CD1c-positive myeloid dendritic cell (primary cell): Measurements from ENCODE around the gene BBS5.
"Not testable (repeated sequence)": the region's sequence is repeated elsewhere in the genome, so short reads cannot be mapped to it uniquely, and the experiment has no call there.

Source experiments
- DNase-seq: peaks from one replicate; pipeline ENCODE4 v3.0.0-alpha.2; 2016; ENCODE audit errors: extremely low spot score

Gene BBS5

DNA sequence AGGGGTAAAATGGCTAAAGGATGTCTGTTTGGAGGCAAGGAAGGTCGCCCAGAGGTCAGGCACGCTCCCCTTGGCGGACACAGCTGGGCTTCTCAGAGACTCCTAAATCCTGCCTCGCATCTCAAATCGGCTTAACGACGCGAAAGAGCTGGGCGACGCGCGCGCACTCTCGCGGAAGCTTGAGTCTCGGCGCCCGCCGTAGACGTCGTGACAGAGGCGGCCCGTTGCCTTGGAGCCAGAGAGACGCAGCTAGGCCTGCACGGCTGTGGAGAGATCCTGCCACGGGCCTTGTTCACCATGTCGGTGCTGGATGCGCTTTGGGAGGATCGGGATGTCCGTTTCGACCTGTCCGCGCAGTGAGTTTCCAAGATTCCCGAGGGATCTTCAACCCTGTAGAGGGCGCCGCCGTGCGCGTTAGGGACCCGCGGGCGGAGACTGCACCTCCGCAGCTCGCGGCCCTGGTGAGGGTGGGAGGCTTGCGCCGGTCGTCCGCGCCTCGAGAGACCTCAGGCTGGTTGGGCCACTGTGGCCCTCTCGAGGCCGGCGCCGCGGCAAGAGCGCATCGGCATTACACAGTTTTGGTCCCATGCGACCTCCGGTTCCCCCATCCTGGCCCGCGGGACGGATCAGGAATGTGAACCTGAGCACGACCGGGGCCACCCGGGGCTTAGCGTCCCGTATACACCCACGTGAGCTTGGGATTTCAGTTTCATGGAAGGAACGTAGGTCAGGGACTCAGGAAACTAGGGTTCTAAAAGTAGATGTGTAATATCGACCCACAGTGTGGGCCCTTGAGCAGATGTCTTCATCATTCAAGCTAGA is at the start of gene BBS5:
Gene BBS5, plus strand, starts transcription at position 238 of the 822 bp plus-strand sequence. Its CDS starts 60 bp downstream, at position 298.
- DNase-seq: peak; percentile 80

DNA sequence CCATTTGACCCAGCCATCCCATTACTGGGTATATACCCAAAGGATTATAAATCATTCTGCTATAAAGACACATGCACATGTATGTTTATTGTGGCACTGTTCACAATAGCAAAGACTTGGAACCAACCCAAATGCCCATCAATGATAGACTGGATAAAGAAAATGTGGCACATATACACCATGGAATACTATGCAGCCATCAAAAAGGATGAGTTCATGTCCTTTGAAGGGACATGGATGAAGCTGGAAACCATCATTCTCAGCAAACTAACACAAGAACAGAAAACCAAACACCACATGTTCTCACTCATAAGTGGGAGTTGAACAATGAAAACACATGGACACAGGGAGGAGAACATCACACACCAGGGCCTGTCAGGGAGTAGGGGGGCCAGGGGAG is 47.5 kb upstream of the BBS5 start:
- DNase-seq: not testable (repeated sequence)

DNA sequence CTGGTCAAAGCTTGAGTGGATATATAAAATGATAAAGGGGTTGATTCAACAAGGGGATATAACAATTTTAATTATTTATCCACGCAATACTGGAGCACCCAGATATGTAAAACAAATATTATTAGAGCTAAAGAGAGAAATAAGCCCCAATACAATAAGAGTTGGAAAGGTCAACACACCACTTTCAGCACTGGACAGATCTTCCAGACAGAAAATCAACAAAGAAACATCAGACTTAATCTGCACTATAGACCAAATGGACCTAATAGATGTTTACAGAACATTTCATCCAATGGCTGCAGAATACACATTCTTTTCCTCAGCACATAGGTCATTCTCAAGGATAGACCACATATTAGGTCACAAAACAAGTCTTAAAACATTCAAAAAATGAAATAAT is 45.1 kb upstream of the BBS5 start:
- DNase-seq: not testable (repeated sequence)

DNA sequence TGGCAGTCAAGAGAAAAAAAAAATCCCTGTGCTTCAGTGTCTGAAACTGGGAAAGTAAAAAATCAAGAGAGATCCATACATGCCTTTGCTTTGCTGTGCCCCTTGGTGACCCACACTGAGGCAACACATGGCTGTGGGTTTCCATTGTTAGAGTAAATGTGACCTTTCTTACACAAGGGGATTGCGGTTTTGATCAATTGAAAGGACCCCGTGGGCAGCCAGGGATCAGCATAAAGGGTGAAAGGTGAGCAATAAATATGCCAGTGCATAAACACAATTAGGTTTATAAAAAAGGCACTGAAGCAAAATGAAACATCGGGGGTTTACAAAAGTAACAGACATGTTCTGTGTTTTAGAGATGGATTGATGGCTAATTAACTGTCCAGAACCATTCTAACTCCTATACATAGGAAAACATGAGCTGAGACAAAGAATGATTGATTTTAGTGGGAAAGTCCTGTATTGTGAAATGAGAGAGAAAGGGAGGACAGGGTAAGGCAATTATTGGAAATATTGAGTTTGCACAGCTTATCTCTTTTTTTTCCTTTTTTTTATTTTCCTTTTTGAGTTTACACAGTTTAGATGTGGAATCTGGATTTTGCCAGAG is 40.7 kb upstream of the BBS5 start:
- DNase-seq: no peak

DNA sequence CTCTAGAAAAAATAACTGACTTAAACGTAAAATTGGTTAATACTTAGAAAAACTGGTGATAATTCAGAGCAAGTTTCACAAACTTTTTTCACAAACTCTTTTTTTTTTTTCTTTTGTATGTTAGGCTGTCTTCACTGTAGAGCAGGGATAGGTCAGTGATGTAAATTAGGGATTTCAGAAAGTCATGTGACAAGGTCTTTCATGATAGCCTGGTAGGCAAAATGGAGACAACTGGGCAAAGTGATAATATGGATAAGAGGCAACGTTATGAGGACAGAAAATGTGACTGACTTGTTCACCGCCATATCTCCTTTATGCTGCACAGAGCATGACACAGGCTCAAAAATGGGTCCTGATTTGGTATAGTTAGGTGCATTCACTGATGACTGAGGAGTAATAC is 39.4 kb upstream of the BBS5 start:
- DNase-seq: no peak

DNA sequence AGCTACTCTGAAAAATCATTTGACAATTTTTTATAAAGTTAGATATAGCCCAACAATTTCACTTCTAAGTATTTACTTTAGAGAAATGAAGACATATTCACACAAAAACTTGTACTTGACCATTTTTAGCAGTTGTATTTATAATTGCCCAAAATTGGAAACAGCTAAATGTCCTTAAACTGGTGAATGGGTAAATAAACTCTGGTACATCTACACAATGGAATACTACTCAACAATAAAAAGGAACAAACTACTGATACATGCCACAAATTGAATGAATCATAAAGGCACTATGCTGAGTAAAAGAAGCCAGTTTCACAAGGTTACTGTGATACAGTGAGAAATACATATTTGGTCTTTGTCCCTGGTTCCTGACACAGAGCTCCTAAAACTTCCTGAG is 32.8 kb upstream of the BBS5 start:
- DNase-seq: no peak

DNA sequence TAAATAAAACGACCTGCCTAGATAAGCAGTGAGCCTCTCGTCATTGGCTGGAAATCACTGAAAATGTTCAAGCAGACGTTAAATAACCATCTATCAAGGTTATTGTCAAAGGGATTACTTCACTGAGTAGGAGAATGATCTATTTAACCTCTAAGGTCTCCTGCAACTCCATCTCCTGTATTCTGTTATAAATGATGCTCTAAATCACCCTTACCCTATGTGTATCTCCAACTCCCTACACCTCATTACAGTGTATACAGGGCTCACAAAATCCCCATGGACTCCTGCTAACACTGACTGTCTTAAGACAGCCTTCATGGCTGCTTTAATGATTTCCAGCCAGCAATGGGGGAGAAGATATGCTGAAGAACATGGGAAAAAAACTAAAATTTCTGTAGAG is 31.0 kb upstream of the BBS5 start:
- no peak for DNase-seq

DNA sequence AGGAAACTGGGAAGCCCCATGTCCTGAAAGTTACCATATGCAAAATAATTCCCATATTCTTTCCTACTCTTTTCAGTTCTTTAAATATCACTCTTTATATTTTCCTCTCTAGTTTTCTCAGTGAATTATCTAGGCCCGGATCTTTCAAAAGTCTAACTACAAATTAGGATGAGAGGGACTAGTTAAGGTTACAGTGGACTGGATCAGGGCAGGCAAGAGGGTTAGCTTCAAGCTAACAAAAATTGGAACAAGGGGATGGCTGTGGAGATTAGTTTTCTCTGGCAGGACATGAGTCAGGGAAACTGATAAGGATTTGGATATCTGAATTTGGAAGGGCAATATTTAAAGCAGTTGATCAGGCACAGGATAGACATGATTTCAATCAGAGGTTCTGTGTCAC is 30.4 kb upstream of the BBS5 start:
- no peak for DNase-seq

DNA sequence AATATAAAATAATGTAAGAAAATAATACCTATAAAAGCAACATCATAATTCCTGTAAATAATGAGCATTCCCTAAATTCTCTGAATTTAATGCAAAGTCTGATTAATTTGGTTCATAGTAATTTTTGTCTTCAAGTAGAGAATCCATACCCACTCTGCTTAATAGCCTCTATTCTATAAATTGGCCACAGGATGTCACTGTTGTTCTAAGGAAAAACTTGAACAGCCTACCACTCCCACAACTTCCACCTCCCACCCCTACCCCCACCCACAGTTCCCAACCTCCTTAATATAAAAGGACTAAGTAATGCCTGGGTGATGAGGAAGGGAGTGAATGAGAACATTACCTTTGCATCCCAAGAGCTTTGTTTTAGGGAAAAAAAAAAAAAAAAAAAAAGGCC is 27.2 kb upstream of the BBS5 start:
- peak; percentile 38 for DNase-seq

DNA sequence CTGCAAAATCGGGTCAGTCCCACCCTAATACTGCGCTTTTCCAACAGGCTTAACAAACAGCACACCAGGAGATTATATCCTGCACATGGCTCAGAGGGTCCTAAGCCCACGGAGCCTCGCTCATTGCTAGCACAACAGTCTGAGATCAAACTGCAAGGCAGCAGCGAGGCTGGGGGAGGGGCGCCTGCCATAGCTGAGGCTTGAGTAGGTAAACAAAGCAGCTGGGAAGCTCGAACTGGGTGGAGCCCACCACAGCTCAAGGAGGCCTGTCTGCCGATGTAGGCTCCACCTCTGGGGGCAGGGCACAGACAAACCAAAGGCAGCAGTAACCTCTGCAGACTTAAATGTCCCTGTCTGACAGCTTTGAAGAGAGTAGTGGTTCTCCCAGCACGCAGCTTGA is 26.2 kb upstream of the BBS5 start:
- not testable (repeated sequence) for DNase-seq

DNA sequence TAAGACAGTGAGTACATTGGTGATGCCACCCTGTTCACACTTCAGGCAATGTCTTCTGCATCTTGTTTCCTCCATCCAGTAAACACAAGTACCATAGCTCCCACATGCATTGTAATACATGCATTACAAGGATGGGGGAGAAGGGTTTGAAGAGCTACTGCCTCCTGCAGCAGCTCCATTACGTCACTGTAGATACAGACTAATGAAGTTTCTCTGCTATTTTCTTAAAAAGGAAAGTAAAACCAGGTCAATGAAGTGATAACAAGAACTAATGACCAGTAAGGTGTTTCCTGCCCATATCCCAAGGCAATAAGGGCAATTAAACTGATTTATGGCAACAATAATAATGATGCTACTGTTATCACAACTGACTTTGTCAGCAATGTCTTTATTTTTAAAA is 18.2 kb upstream of the BBS5 start:
- no peak for DNase-seq

DNA sequence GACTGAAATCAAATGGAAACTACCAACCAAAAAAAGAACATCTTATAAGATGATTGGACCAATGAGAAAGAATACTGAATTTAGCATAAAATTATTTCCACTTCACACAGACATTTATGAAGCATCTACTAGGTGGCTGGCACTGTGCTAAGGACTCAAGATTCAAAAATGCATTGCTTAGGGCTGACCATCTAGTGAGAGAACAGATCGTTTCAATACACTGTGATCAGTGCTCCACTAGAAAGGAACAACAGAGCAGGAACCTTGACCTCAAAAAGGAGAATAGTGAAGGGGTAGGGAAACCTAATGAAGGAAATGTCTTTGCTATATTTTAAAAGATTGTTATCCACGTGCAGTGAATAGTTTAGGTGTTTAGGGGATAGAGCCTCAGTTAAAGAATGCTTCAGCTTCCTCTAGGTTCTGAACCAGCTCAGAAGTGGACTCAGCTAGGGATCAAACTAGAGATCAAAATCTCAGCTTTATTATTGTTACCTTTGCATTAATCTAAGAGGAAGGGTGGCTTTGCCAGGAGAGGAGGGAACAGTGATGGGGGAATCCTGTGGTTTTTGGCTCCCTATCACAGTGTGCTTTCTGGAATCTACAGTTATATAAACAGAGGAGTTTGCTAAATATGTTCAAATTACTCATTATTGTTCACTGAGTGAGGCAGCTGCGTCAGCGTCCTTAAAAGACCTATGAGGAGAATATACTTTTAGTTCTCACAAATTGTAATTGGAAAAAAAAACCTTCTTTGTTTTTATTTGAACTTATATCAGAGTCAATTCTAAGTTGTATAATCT is 16.2 kb upstream of the BBS5 start:
- no peak for DNase-seq

DNA sequence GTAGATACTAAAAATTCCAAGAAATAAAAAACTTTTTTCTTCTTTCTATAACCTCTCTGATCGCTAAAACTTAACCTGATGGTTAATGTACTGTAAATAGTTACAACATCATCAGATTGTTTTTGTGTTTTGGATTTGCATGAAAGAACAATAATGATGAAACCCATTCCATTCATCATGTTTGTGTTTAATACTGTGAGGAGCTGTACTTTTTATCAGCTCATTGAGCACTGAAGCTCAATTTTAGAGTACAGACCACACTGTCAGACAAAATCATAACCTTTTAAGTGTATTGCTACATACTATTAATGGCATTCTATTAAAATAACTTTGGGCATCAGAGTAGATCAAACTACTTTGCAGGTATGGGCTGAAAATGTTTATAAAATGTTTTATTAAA is 14.8 kb upstream of the BBS5 start:
- no peak for DNase-seq

DNA sequence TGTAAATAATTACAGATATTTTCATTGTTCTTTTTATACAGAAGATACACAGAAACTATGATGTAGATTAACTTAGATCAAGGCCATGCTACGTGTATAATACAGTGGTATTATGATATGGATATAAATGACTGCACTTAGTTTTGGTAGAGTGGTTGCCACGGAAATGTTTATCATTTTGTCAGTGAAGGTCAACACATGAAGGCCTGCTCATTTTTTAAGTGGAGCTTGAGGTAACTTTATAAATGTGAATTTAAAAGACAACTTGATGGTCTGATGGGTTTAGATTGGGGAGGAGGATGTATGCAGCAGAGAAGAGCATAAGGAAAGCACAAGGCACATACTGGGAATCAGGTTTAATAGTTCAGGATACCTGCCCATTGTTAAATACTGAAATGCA is 14.4 kb upstream of the BBS5 start:
- DNase-seq: no peak

DNA sequence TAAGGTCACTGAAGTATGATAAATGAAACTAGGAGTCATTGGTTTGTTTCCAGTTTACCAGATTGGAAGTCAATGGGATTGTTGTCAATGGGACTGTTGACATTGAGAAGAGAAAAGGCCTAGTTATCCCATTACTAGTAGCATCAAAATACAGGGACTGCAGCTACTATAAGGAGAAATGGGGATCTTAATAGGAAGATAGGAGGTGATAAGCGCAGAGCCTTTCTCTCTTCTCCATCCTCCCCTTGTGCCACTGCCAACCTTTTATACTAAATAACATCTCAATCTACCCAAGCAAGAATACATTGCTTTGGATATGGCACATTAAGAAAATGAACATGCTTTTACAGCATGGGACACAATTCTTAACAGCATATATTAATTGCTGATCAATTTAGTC is 10.5 kb upstream of the BBS5 start:
- no peak for DNase-seq

DNA sequence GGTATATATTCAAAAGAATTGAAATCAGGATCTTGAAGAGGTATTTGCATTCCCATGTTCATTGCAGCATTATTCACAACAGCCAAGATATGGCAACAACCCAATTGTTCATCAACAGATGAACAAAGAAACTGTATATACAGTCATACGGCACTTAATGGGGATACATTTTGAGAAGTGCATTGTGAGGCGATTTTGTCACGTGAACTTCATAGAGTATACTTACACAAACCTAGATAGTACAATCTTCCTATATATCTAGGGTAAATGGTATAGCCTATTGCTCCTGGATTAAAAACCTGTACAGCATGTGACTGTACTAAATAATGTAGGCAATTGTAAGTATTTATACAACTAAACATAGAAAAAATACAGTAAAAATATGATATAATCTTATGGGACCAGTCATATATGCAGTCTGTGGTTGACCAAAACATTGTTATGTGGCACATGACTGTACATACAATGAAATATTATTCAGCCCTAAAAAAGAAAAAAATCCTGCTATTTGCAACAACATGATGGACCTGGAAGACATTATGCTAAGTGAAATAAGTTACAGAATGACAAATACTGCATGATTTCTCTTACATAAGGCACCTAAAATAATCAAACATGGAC is 9.2 kb upstream of the BBS5 start:
- no peak for DNase-seq

DNA sequence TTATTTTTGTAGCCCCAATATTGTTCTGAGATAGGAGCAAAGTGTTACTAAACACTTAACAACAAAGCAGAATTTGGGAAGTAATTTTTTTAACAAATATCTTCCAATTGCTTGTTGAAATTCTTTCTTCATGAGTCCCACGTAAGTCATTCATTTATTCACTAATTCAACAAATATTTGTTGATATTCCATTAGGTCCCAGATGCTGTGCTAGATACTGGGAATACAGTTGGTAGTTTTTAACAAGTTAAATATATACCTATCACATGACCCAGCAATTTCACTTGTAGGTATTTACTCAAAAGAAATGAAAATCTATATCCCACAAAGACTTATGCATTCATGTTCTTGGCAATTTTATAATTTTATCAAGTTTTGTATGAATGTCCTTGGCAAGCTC is 7.0 kb upstream of the BBS5 start:
- no peak for DNase-seq

DNA sequence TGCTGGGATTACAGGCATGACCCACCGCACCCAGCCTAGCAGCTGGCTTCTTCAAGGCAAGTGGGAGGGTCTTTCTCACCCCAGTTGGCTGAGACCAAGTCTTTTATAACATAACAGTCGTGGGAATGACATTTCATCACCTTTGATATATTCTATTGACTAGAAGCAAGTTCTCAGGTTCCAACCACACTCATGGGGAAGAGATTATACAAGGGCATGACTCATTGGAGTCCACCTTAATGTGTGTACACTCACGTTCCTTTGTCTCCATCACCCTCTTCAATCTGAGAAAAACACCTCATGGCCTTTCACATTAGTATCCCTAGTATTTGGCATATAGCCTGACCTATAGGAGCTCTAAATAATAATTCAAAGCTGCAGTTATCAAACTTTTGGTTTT is 2.8 kb upstream of the BBS5 start:
- no peak for DNase-seq

DNA sequence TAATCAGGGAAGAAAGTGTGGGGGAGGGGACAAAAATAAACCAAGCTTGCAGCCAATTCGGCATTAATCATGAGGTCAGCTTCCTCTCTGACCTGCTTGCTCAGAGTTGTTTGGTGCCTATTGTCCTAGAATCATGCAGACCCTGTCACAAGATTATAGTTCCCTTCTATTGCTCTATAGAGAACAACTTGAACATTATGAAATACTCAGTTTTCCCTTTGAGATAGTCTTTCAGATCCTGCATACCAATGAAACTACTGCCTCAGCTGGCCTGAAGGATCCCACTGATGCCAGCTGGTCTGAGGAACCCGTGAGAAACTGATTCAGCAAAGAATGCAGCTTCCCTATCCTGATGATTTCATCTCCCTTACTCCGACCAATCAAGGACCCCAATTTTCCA is 955 bp upstream of the BBS5 start:
- DNase-seq: peak; percentile 79

DNA sequence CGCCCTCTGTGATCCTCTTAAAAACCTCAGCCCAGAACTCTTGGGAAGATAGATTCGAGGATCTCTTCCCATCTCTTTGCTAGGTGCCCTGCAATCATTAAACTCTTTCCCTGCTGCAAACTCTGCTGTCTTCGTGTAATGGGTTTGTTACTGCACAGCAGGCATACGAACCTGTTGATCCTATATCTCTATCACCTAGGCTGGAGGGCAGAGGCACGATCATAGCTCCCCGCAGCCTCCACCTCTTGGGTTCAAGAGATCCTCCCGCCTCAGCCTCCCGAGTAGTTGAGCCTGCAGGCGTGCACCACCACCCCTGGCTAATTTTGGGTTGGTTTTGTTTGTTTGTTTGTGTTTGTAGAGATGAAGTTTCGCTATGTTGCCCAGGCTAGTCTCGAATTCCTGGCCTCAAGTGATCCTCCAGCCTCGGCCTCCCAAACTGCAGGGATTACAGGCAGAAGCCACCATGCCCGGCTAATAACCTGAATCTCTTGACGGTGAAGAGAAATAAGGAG is 493 bp upstream of the BBS5 start:
- DNase-seq: no peak

DNA sequence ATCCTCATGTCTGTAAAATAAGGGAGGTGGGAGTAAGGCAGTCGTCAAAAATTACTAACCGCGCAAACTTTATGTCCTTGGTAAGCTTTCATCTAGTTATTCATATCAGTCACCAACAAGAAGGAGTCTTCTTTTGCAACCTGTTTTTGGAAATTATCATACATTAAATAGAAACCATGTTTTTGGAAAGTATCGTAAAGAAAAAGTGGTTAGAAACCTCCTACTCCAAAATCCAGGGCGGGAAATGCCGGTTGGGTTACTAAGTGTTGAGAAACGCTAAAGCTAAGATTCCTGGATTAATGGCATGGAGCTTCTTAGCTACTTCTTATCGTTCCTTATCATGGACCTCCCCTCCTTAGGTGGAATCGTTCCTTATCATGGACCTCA is 778 bp downstream of the BBS5 start:
- no peak for DNase-seq

DNA sequence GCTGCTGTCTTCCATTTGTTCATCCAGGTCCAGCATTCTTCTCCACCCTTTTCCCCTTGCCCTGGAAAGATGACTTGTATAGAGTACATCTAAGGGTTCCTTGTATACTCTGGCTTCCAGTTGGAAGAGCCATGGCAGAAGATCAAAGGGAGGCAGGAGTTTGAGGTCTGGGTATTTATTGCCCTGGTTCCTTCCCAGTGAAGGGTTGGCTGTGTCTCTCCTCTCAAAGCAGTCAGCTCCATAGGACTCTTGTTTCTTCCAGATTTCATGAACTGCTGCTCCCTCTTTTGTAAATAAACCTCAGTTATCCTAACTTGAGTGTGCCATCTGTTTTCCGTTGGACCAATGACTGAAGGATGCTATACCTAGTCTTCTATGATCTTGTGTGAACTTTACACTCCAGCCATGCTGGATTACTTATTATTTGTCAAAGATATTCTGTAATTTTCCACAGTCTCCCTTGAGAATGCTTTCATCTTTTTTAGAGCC is 6.4 kb downstream of the BBS5 start:
- no peak for DNase-seq
